PFSK-1 (cell line): ENCODE data around the gene BAG5.

ENCODE experiments used
- FOXP2 ChIP-seq: optimal IDR thresholded peaks from 2 replicates; pipeline ENCODE3; 2011; ENCODE audit warnings: borderline replicate concordance, control low read depth, inconsistent platforms; ENCODE audit not compliant: insufficient read depth; ENCODE audit errors: extremely low read length, extremely low read depth
- POLR2AphosphoS5 ChIP-seq: IDR thresholded peaks from 2 replicates; pipeline ENCODE4 v1.6.1; 2012; ENCODE audit warnings: low read depth, mild to moderate bottlenecking, control low read depth, low read length, moderate library complexity
- REST ChIP-seq, 2 experiments: IDR thresholded peaks; 2 replicates each; pipeline versions ENCODE4 v1.6.1 to v1.8.0; 2011 to 2012; ENCODE audit warnings: low read depth in 2 of 2, low read length in 2 of 2, control low read depth in 1 of 2, inconsistent platforms in 1 of 2, mild to moderate bottlenecking in 1 of 2, moderate library complexity in 1 of 2; ENCODE audit not compliant: insufficient read depth in 1 of 2
- SIN3A ChIP-seq: IDR thresholded peaks from 2 replicates; pipeline ENCODE4 v1.6.1; 2012; ENCODE audit warnings: mild to moderate bottlenecking, low read length, moderate library complexity, borderline replicate concordance; ENCODE audit not compliant: insufficient read depth
- TAF1 ChIP-seq: IDR thresholded peaks from 2 replicates; pipeline ENCODE4 v1.6.1; 2012; ENCODE audit warnings: low read length, control low read depth, borderline replicate concordance; ENCODE audit not compliant: insufficient read depth

BAG5 gene

GRCh38 chr14:103538291-103539055 is 24.0 kb downstream of the BAG5 start:
- TF ChIP-seq POLR2AphosphoS5 (peak; percentile 14; the same call in 1 of the 2 replicates), SIN3A (no peak), TAF1 (no peak), REST (IDR thresholded peaks at IDR 0.05; ENCODE audit: insufficient read depth in 1 of 2, low read depth in 2 of 2, low read length in 2 of 2) (no peak), FOXP2 (no peak)

DNA sequence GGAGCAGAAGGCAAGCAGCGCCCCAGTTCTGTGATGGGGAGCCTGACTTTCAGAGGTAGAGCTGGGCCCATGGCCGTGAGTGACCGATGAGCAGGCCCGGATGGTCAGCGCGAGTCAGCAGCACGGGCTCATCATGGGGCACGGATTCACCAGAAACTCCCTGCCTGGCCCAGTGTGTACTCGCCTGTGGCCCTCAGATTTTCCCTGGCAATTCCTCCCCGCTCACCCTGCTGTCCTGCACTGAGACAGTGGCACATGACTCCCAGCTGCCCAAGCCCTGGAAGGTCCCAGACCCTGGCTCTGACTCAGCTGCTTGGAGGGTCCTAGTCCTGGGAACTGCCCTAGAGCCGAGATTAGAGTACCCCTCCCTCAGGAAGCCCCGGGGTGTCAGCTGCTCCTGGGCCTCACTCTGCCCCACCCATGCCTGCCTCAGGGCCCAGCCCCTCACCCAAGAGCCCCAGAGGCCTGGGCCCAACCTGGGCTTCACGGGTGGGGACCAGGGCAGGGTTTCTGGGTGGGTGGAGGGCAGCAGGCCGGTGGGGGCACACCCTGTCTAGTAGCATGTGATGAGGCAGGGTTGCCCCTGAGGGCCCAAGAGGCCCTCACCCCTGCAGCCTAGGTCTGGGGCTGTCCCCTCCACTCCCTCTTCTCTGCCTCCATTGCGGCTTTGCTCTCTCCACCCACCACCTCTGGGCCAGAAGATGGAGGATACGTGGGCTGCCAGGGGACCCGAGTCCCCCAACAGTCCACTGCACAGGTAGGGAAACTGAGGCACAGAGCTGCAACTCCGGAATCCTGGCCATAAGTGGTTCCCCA is 25.1 kb downstream of the BAG5 start:
- TF ChIP-seq SIN3A (no peak), REST (IDR thresholded peaks at IDR 0.05; ENCODE audit: insufficient read depth in 1 of 2, low read depth in 2 of 2, low read length in 2 of 2) (no peak), TAF1 (no peak), FOXP2 (no peak), POLR2AphosphoS5 (no peak)

DNA sequence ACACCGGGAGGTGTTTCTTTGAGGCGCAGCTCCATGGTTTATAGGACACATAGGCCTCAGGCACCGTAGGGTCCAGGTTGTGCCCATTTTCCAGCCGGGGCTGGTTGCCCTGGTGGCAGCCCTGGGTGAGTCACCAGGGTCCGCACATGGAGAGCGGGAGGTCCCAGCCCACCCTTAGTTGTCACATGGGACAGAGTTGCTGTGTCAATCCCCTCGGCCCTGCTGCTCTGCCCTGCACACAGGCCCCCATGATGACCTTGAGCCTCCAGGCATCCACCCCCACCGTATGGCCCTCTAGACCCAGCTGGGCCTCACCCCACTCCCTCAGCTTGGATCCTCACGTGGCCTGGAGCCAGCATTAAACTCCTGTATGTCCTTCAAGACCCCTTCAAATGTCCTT is 25.8 kb downstream of the BAG5 start:
- TF ChIP-seq REST (IDR thresholded peaks at IDR 0.05; ENCODE audit: insufficient read depth in 1 of 2, low read depth in 2 of 2, low read length in 2 of 2) (no peak), TAF1 (no peak), SIN3A (no peak), FOXP2 (no peak), POLR2AphosphoS5 (no peak)

GRCh38 chr14:103535891-103536565 is 26.4 kb downstream of the BAG5 start:
- TF ChIP-seq TAF1 (no peak), SIN3A (no peak), POLR2AphosphoS5 (no peak)
